Measurements from ENCODE around the gene LYRM4.
"Not testable (repeated sequence)": the region's sequence is repeated elsewhere in the genome, so short reads cannot be mapped to it uniquely, and the experiment has no call there.

Gene LYRM4

GRCh38 chr6:5071216-5071615 lies 189.5 kb downstream of the LYRM4 start:
- no peak for DNase-seq

- no peak for DNase-seq
Measured at GRCh38 chr6:5068153-5068751, 192.5 kb downstream of the LYRM4 start.

GRCh38 chr6:5067305-5067704 lies 193.4 kb downstream of the LYRM4 start:
- DNase-seq: no peak

GRCh38 chr6:5066456-5067093 lies 194.2 kb downstream of the LYRM4 start:
- DNase-seq: no peak

GRCh38 chr6:5063617-5064016 lies 197.1 kb downstream of the LYRM4 start:
- DNase-seq: no peak

- no peak for DNase-seq
Measured at GRCh38 chr6:5061152-5061551, 199.6 kb downstream of the LYRM4 start.

GRCh38 chr6:5060439-5060838 lies 200.3 kb downstream of the LYRM4 start:
- not testable (repeated sequence) for DNase-seq

GRCh38 chr6:5059036-5059896 lies 201.5 kb downstream of the LYRM4 start:
- DNase-seq: no peak
